Activated naive CD4-positive, alpha-beta T cell treated with anti-CD3 and anti-CD28 coated beads, Interleukin-2, amount 50 U/mL, for 72 hours (primary cell): ENCODE measurements around the gene MT1E. TPM values are rescaled to one million over a fixed set of nuclear protein-coding genes. Genes with fewer than 3 reads are reported as not detected.

Experiments
- ATAC-seq, 2 donors: fragments of 150-1000 bp; cut with Tn5 transposase; 2 replicates each; pipeline ENCODE4 v1.10.0; 2021; ENCODE audit warnings: mild to moderate bottlenecking in 2 of 2, moderate library complexity in 2 of 2
- DNase-seq, 2 donors: peaks; one replicate each; pipeline ENCODE4 v3.0.0; 2021 to 2022; ENCODE audit warnings: low spot score in 2 of 2
- H3K27ac Mint-ChIP-seq, 2 donors: one replicate each; pipeline ENCODE4 v1.8.0; 2022; ENCODE audit warnings: mild to moderate bottlenecking in 2 of 2, mixed read lengths in 2 of 2
- H3K36me3 Mint-ChIP-seq, 2 donors: one replicate each; pipeline ENCODE4 v1.8.0; 2022; ENCODE audit warnings: mixed read lengths in 2 of 2
- H3K9me3 Mint-ChIP-seq, 2 donors: one replicate each; pipeline ENCODE4 v1.8.0; 2022; ENCODE audit warnings: mixed read lengths in 2 of 2
- total RNA-seq, 2 donors: library from RNA; stranded (reverse); gene quantifications; one replicate each; pipeline ENCODE4 v1.2.3, GENCODE V29; 2022

Gene MT1E
- total RNA-seq, 2 donors from 2014 or later, result 1.6 to 8.7 TPM

GRCh38 chr16:56632156-56632847 is 6.7 kb downstream of the MT1E start, which contains the start of gene MT1M:
Gene MT1M, plus strand, starts transcription at chr16:56632659. Its CDS starts 73 bp downstream, at chr16:56632732.
- H3K9me3 Mint-ChIP-seq, result no peaks in the 10 kb centered on the region
- peaks cover 5 to 14% of the 10 kb centered on the region in 2 donors for H3K36me3 Mint-ChIP-seq
- DNase-seq (no peak), ATAC-seq (peak in 1 of 2 donors; percentile 67)
- no peak within 1 kb of the TSS for H3K27ac Mint-ChIP-seq

- H3K27ac Mint-ChIP-seq, result no peak overlapping the region
- ATAC-seq (no peak), DNase-seq (no peak)
- peaks cover 5 to 17% of the 10 kb centered on the region in 2 donors for H3K36me3 Mint-ChIP-seq
- no peaks in the 10 kb centered on the region for H3K9me3 Mint-ChIP-seq
These were observed 7.3 kb downstream of the MT1E start for GRCh38 chr16:56632848-56633365.

- Mint-ChIP-seq H3K9me3 (no peaks in the 10 kb centered on the region), H3K36me3 (peaks cover 5 to 19% of the 10 kb centered on the region in 2 donors), H3K27ac (no peak overlapping the region)
- ATAC-seq (no peak), DNase-seq (no peak)
These were observed 8.0 kb downstream of the MT1E start for GRCh38 chr16:56633535-56633934.

- DNase-seq (no peak), ATAC-seq (no peak)
- Mint-ChIP-seq H3K36me3 (peaks cover 5 to 19% of the 10 kb centered on the region in 2 donors), H3K9me3 (no peaks in the 10 kb centered on the region), H3K27ac (no peak overlapping the region)
These were observed 9.3 kb downstream of the MT1E start for GRCh38 chr16:56634715-56635440.

GRCh38 chr16:56635441-56635967 is 9.9 kb downstream of the MT1E start:
- peaks cover 5 to 19% of the 10 kb centered on the region in 2 donors for H3K36me3 Mint-ChIP-seq
- H3K9me3 Mint-ChIP-seq, result no peaks in the 10 kb centered on the region
- DNase-seq (no peak), ATAC-seq (no peak)
- H3K27ac Mint-ChIP-seq, result no peak overlapping the region

GRCh38 chr16:56636616-56637413 is 11.2 kb downstream of the MT1E start:
- ATAC-seq, result no peak
- Mint-ChIP-seq H3K36me3 (peaks cover 5 to 19% of the 10 kb centered on the region in 2 donors), H3K9me3 (no peaks in the 10 kb centered on the region), H3K27ac (no peak overlapping the region)
- no peak for DNase-seq

GRCh38 chr16:56637814-56638750 is 12.5 kb downstream of the MT1E start, which contains the start of gene MT1A:
Gene MT1A, plus strand, starts transcription at chr16:56638666. Its CDS starts 73 bp downstream, at chr16:56638739.
- DNase-seq (no peak), ATAC-seq (peak; percentile 48 to 72)
- Mint-ChIP-seq H3K27ac (no peak within 1 kb of the TSS), H3K36me3 (peaks cover 5 to 19% of the 10 kb centered on the region in 2 donors), H3K9me3 (no peaks in the 10 kb centered on the region)

- H3K27ac Mint-ChIP-seq, result no peak overlapping the region
- DNase-seq (no peak), ATAC-seq (no peak)
- H3K9me3 Mint-ChIP-seq, result no peaks in the 10 kb centered on the region
- peaks cover 5 to 13% of the 10 kb centered on the region in 2 donors for H3K36me3 Mint-ChIP-seq
These were observed 13.5 kb downstream of the MT1E start for GRCh38 chr16:56639045-56639444.

- ATAC-seq (no peak), DNase-seq (no peak)
- H3K27ac Mint-ChIP-seq, result no peak overlapping the region
- H3K36me3 Mint-ChIP-seq, result peaks cover under 1 to 7% of the 10 kb centered on the region in 2 donors
- no peaks in the 10 kb centered on the region for H3K9me3 Mint-ChIP-seq
These were observed 14.5 kb downstream of the MT1E start for GRCh38 chr16:56640076-56640475.

- H3K36me3 Mint-ChIP-seq, result peaks cover 0 to 5% of the 10 kb centered on the region in 2 donors
- ATAC-seq (no peak), DNase-seq (no peak)
- no peak overlapping the region for H3K27ac Mint-ChIP-seq
- no peaks in the 10 kb centered on the region for H3K9me3 Mint-ChIP-seq
These were observed 15.6 kb downstream of the MT1E start for GRCh38 chr16:56641166-56641565.

- Mint-ChIP-seq H3K27ac (peak overlapping the region in 1 of 2 donors; percentile 55), H3K9me3 (no peaks in the 10 kb centered on the region)
- peak; percentile 100 for ATAC-seq
These were observed 17.6 kb downstream of the MT1E start for GRCh38 chr16:56643080-56643778.

GRCh38 chr16:56643833-56644232 is 18.3 kb downstream of the MT1E start:
- H3K27ac Mint-ChIP-seq, result peak overlapping the region in 1 of 2 donors; percentile 82

More at GRCh38 chr16:56643080-56643778, 17.6 kb downstream of the MT1E start:
- DNase-seq, result peak; percentile 65 to 79
- no peaks in the 10 kb centered on the region for H3K36me3 Mint-ChIP-seq

GRCh38 chr16:56645311-56645710 is 19.7 kb downstream of the MT1E start:
- no peaks in the 10 kb centered on the region for H3K36me3 Mint-ChIP-seq
- ATAC-seq, result no peak
- H3K9me3 Mint-ChIP-seq, result no peaks in the 10 kb centered on the region
- DNase-seq, result no peak
- no peak overlapping the region for H3K27ac Mint-ChIP-seq

More at GRCh38 chr16:56643833-56644232, 18.3 kb downstream of the MT1E start:
- DNase-seq (no peak), ATAC-seq (no peak)
- no peaks in the 10 kb centered on the region for H3K36me3 Mint-ChIP-seq
- H3K9me3 Mint-ChIP-seq, result no peaks in the 10 kb centered on the region

- no peak overlapping the region for H3K27ac Mint-ChIP-seq
- ATAC-seq (no peak), DNase-seq (no peak)
- no peaks in the 10 kb centered on the region for H3K9me3 Mint-ChIP-seq
- H3K36me3 Mint-ChIP-seq, result no peaks in the 10 kb centered on the region
These were observed 20.3 kb downstream of the MT1E start for GRCh38 chr16:56645838-56646237.
